NCI-H2107 (cell line): ENCODE measurements around the gene APBB2.
"Not testable (repeated sequence)": the region's sequence is repeated elsewhere in the genome, so short reads cannot be mapped to it uniquely, and the experiment has no call there.

Source experiments
- DNase-seq: peaks from one replicate; lab custom pipeline; 2025; lab: John Stamatoyannopoulos, UW

APBB2 gene

GRCh38 chr4:41156574-41156973 is 57.8 kb downstream of the APBB2 start:
- DNase-seq, result no peak

GRCh38 chr4:41155194-41155830 is 59.0 kb downstream of the APBB2 start:
- DNase-seq, result no peak

GRCh38 chr4:41154814-41155177 is 59.5 kb downstream of the APBB2 start:
- no peak for DNase-seq

- DNase-seq, result no peak
These were observed 60.1 kb downstream of the APBB2 start for GRCh38 chr4:41154010-41154813.

- no peak for DNase-seq
These were observed 63.9 kb downstream of the APBB2 start for GRCh38 chr4:41150401-41150800.

- DNase-seq, result not testable (repeated sequence)
These were observed 64.8 kb downstream of the APBB2 start for GRCh38 chr4:41149568-41149967.

GRCh38 chr4:41148931-41149330 is 65.4 kb downstream of the APBB2 start:
- DNase-seq, result no peak

- no peak for DNase-seq
These were observed 66.0 kb downstream of the APBB2 start for GRCh38 chr4:41148292-41148691.

- not testable (repeated sequence) for DNase-seq
These were observed 66.8 kb downstream of the APBB2 start for GRCh38 chr4:41147570-41147969.

- no peak for DNase-seq
These were observed 67.4 kb downstream of the APBB2 start for GRCh38 chr4:41146716-41147506.

- DNase-seq, result no peak
These were observed 68.1 kb downstream of the APBB2 start for GRCh38 chr4:41146196-41146595.

- DNase-seq, result no peak
These were observed 68.7 kb downstream of the APBB2 start for GRCh38 chr4:41145571-41146078.

- DNase-seq, result no peak
These were observed 69.5 kb downstream of the APBB2 start for GRCh38 chr4:41144812-41145211.

GRCh38 chr4:41144040-41144379 is 70.3 kb downstream of the APBB2 start:
- no peak for DNase-seq

- DNase-seq, result no peak
These were observed 70.9 kb downstream of the APBB2 start for GRCh38 chr4:41143311-41144039.

- no peak for DNase-seq
These were observed 71.7 kb downstream of the APBB2 start for GRCh38 chr4:41142376-41143310.

GRCh38 chr4:41141900-41142299 is 72.4 kb downstream of the APBB2 start:
- DNase-seq, result no peak

- no peak for DNase-seq
These were observed 73.9 kb downstream of the APBB2 start for GRCh38 chr4:41140410-41140809.

GRCh38 chr4:41137879-41138278 is 76.5 kb downstream of the APBB2 start:
- DNase-seq, result no peak

GRCh38 chr4:41136456-41136855 is 77.9 kb downstream of the APBB2 start:
- DNase-seq, result no peak

GRCh38 chr4:41135801-41136200 is 78.5 kb downstream of the APBB2 start:
- no peak for DNase-seq
